SK-N-SH treated with all-trans-retinoic acid at 6 μM for 48 hours (cell line): Measurements from ENCODE around the gene MTCH1.

ENCODE experiments used
- ATAC-seq: fragments of 200-7000 bp; cut with Tn5 transposase; 3 replicates; pipeline ENCODE4 v1.9.1; 2020; ENCODE audit warnings: mild to moderate bottlenecking, moderate library complexity
- ARNTL ChIP-seq: fragments of 450-650 bp; formaldehyde crosslinking; IDR thresholded peaks from 2 replicates; pipeline ENCODE4 v1.5.0; 2020; ENCODE audit warnings: low read depth, mild to moderate bottlenecking, moderate library complexity, borderline replicate concordance
- BACH2 ChIP-seq: fragments of 250-450 bp; sonication (Bioruptor Pico); IDR thresholded peaks from 2 replicates; pipeline ENCODE4 v1.9.0; 2021; ENCODE audit warnings: mild to moderate bottlenecking, borderline replicate concordance
- CREB5 ChIP-seq: fragments of 250-450 bp; sonication (Bioruptor Pico); IDR thresholded peaks from 2 replicates; pipeline ENCODE4 v1.5.1; 2020; ENCODE audit warnings: low read depth, mild to moderate bottlenecking, moderate library complexity
- CSDC2 ChIP-seq: fragments of 250-450 bp; sonication (Bioruptor Pico); IDR thresholded peaks from 2 replicates; pipeline ENCODE4 v1.5.0; 2020; ENCODE audit warnings: mild to moderate bottlenecking, moderate library complexity
- CSRNP3 ChIP-seq: fragments of 250-450 bp; sonication (Bioruptor Pico); IDR thresholded peaks from 2 replicates; pipeline ENCODE4 v1.5.1; 2021; ENCODE audit warnings: mild to moderate bottlenecking, moderate library complexity
- ESRRG ChIP-seq: fragments of 250-450 bp; sonication (Bioruptor Pico); IDR thresholded peaks from 2 replicates; pipeline ENCODE4 v1.6.1; 2021; ENCODE audit warnings: mild to moderate bottlenecking
- GLIS3 ChIP-seq: fragments of 250-450 bp; sonication (Bioruptor Pico); IDR thresholded peaks from 2 replicates; pipeline ENCODE4 v1.5.0; 2020; ENCODE audit warnings: mild to moderate bottlenecking, moderate library complexity
- ISL1 ChIP-seq: fragments of 250-450 bp; sonication (Bioruptor Pico); IDR thresholded peaks from 2 replicates; pipeline ENCODE4 v2.1.2; 2022; ENCODE audit warnings: mild to moderate bottlenecking, moderate library complexity
- OSR1 ChIP-seq: fragments of 250-450 bp; sonication (Bioruptor Pico); IDR thresholded peaks from 2 replicates; pipeline ENCODE4 v1.8.0; 2022; ENCODE audit warnings: moderate library complexity, mild to moderate bottlenecking, inconsistent platforms
- PATZ1 ChIP-seq: fragments of 250-450 bp; sonication (Bioruptor Pico); IDR thresholded peaks from 2 replicates; pipeline ENCODE4 v1.8.0; 2020; ENCODE audit warnings: mild to moderate bottlenecking, moderate library complexity, borderline replicate concordance
- PPARA ChIP-seq: fragments of 250-450 bp; sonication (Bioruptor Pico); IDR thresholded peaks from 2 replicates; pipeline ENCODE4 v1.5.0; 2020; ENCODE audit warnings: mild to moderate bottlenecking, borderline replicate concordance
- RARB ChIP-seq: fragments of 250-450 bp; sonication (Bioruptor Pico); IDR thresholded peaks from 2 replicates; pipeline ENCODE4 v1.8.0; 2021; ENCODE audit warnings: mild to moderate bottlenecking, moderate library complexity
- SNAI2 ChIP-seq: fragments of 250-450 bp; sonication (Bioruptor Pico); IDR thresholded peaks from 2 replicates; pipeline ENCODE4 v1.5.0; 2020; ENCODE audit warnings: mild to moderate bottlenecking, moderate library complexity
- TCF4 ChIP-seq: fragments of 250-450 bp; sonication (Bioruptor Pico); IDR thresholded peaks from 2 replicates; pipeline ENCODE4 v1.8.0; 2021; ENCODE audit warnings: mild to moderate bottlenecking, moderate library complexity, borderline replicate concordance
- TOX ChIP-seq: fragments of 250-450 bp; sonication (Bioruptor Pico); IDR thresholded peaks from 2 replicates; pipeline ENCODE4 v1.8.0; 2021; ENCODE audit warnings: mild to moderate bottlenecking, moderate library complexity, borderline replicate concordance
- TSHZ2 ChIP-seq: fragments of 250-450 bp; sonication (Bioruptor Pico); IDR thresholded peaks from 2 replicates; pipeline ENCODE4 v1.5.0; 2020; ENCODE audit warnings: mild to moderate bottlenecking, moderate library complexity
- ZC3H10 ChIP-seq: fragments of 250-450 bp; sonication (Bioruptor Pico); IDR thresholded peaks from 2 replicates; pipeline ENCODE4 v1.5.1; 2021; ENCODE audit warnings: mild to moderate bottlenecking, moderate library complexity
- ZFP3 ChIP-seq: fragments of 250-450 bp; sonication (Bioruptor Pico); IDR thresholded peaks from 2 replicates; pipeline ENCODE4 v1.5.0; 2020; ENCODE audit warnings: mild to moderate bottlenecking, moderate library complexity
- ZFP30 ChIP-seq: fragments of 450-650 bp; formaldehyde crosslinking; IDR thresholded peaks from 2 replicates; pipeline ENCODE4 v1.5.0; 2022; ENCODE audit warnings: mild to moderate bottlenecking, moderate library complexity
- ZNF565 ChIP-seq: fragments of 450-650 bp; formaldehyde crosslinking; conservative IDR thresholded peaks from 2 replicates; pipeline ENCODE4 v1.5.0; 2020; ENCODE audit warnings: low read depth, mild to moderate bottlenecking, moderate library complexity
- ZNF70 ChIP-seq: fragments of 450-650 bp; formaldehyde crosslinking; IDR thresholded peaks from 2 replicates; pipeline ENCODE4 v1.5.0; 2020; ENCODE audit warnings: mild to moderate bottlenecking, moderate library complexity
- ZNF8 ChIP-seq: fragments of 450-650 bp; formaldehyde crosslinking; IDR thresholded peaks from 2 replicates; pipeline ENCODE4 v1.5.0; 2020; ENCODE audit warnings: mild to moderate bottlenecking, moderate library complexity

Gene MTCH1

GRCh38 chr6:36975231-36976006 is 10.6 kb downstream of the MTCH1 start:
- ATAC-seq, result no peak
- TF ChIP-seq ZFP30 (CRISPR knock-in tag) (no peak), RARB (no peak), ZC3H10 (CRISPR knock-in tag) (no peak), CREB5 (CRISPR knock-in tag) (no peak), BACH2 (no peak), ZNF565 (CRISPR knock-in tag) (no peak), ZNF8 (CRISPR knock-in tag) (no peak), CSDC2 (CRISPR knock-in tag) (no peak), ZFP3 (no peak), TSHZ2 (CRISPR knock-in tag) (no peak), GLIS3 (CRISPR knock-in tag) (no peak), TOX (CRISPR knock-in tag) (no peak), PPARA (CRISPR knock-in tag) (no peak), ZNF70 (CRISPR knock-in tag) (no peak), ARNTL (CRISPR knock-in tag) (no peak), SNAI2 (CRISPR knock-in tag) (no peak), CSRNP3 (no peak), PATZ1 (no peak), ISL1 (no peak), ESRRG (CRISPR knock-in tag) (no peak)

GRCh38 chr6:36973647-36974046 is 12.3 kb downstream of the MTCH1 start:
- ATAC-seq, result no peak
- TF ChIP-seq CSDC2 (CRISPR knock-in tag) (no peak), SNAI2 (CRISPR knock-in tag) (no peak), CREB5 (CRISPR knock-in tag) (no peak), RARB (no peak), ZFP30 (CRISPR knock-in tag) (no peak)

GRCh38 chr6:36973190-36973589 is 12.8 kb downstream of the MTCH1 start:
- TF ChIP-seq CSDC2 (CRISPR knock-in tag) (no peak), PATZ1 (no peak), TCF4 (CRISPR knock-in tag) (no peak), ZFP3 (no peak), ZC3H10 (CRISPR knock-in tag) (no peak), ARNTL (CRISPR knock-in tag) (no peak), TOX (CRISPR knock-in tag) (no peak), SNAI2 (CRISPR knock-in tag) (no peak), OSR1 (CRISPR knock-in tag) (no peak), RARB (no peak), CREB5 (CRISPR knock-in tag) (no peak), CSRNP3 (no peak), PPARA (CRISPR knock-in tag) (no peak), ESRRG (CRISPR knock-in tag) (no peak), ZNF565 (CRISPR knock-in tag) (no peak), ISL1 (no peak)
- no peak for ATAC-seq
